NT2/D1 (cell line): ENCODE data around the gene LYZ.
A peak's percentile ranks its signal among the peaks of the same experiment; 100 is the strongest.

Experiments used
- DNase-seq: peaks from one replicate; pipeline ENCODE4 v3.0.0-alpha.2; 2011; ENCODE audit warnings: low read depth, low spot score
- H3K27me3 ChIP-seq: 2 replicates; pipeline ENCODE4 v1.6.0; 2011; ENCODE audit warnings: mild to moderate bottlenecking; ENCODE audit not compliant: insufficient read length, insufficient read depth
- H3K36me3 ChIP-seq: 2 replicates; pipeline ENCODE4 v1.6.1; 2011; ENCODE audit warnings: mild to moderate bottlenecking, low read length, mixed read lengths; ENCODE audit not compliant: insufficient read depth, insufficient read length
- H3K4me1 ChIP-seq: 2 replicates; pipeline ENCODE4 v1.5.1; 2011; ENCODE audit not compliant: insufficient read depth, insufficient read length
- H3K4me3 ChIP-seq: 2 replicates; pipeline ENCODE4 v1.5.1; 2011; ENCODE audit warnings: low read depth; ENCODE audit not compliant: insufficient read length
- H3K9ac ChIP-seq: 2 replicates; pipeline ENCODE4 v1.6.0; 2011; ENCODE audit warnings: low read depth; ENCODE audit not compliant: insufficient read length
- H3K9me3 ChIP-seq: 2 replicates; pipeline ENCODE4 v1.5.1; 2011; ENCODE audit warnings: mild to moderate bottlenecking, low read length; ENCODE audit not compliant: insufficient read depth
- SUZ12 ChIP-seq: IDR thresholded peaks from 2 replicates; pipeline ENCODE4 v1.6.1; 2011; ENCODE audit not compliant: insufficient read length, insufficient read depth; ENCODE audit errors: extremely low read depth
- YY1 ChIP-seq: IDR thresholded peaks from 2 replicates; pipeline ENCODE4 v1.6.1; 2011; ENCODE audit not compliant: insufficient read length, insufficient read depth
- ZNF274 ChIP-seq: IDR thresholded peaks from 2 replicates; pipeline ENCODE4 v1.6.1; 2011; ENCODE audit warnings: mild to moderate bottlenecking, low read depth, low read length

LYZ gene

GRCh38 chr12:69321351-69321750 lies 26.8 kb upstream of the LYZ start:
- no peak overlapping the region for H3K4me3 ChIP-seq
- no peak overlapping the region for H3K9ac ChIP-seq
- no peaks in the 10 kb centered on the region for H3K4me1 ChIP-seq
- H3K27me3 ChIP-seq = no peaks in the 10 kb centered on the region
- peaks cover 18% of the 10 kb centered on the region; the same call in 1 of the 2 replicates for H3K9me3 ChIP-seq
- TF ChIP-seq YY1 (no peak), SUZ12 (no peak)
- DNase-seq = no peak
- no peaks in the 10 kb centered on the region for H3K36me3 ChIP-seq

DNA sequence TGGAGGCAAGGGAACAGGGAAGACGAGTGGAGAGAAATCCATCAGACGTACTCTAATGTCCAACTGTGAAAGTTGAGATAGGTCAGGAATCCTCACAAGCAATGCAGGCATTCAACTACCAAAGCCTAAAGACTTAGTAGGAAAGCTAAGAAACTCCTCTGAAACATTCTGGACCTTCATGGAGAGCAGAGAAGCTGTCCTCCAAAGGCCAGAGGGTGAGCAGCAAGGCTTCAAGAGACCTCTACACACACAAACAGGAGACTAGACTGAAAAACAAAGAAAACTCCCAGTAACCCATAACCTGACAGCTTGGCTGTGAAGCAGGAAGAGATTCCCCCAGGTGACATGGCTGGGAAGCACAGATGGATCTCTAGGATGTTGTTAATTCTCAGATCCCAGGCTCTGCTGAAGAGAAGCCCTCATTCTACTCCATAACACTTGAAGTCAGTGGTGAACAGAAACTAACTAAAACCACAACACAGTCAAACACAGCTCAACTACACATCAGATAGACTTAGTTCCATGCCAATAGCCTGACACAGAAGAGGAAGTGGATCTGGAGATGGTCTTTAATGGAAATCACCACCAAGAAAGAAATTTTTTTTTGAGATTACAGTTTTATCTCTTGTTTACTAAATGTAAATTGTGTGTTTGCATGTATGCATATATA lies 23.2 kb upstream of the LYZ start:
- no peak for TF ChIP-seq SUZ12
- TF ChIP-seq ZNF274 = no peak
- no peak for TF ChIP-seq YY1

GRCh38 chr12:69328426-69328825 lies 19.8 kb upstream of the LYZ start:
- Histone ChIP-seq H3K27me3 (no peaks in the 10 kb centered on the region), H3K4me1 (peaks cover 4% of the 10 kb centered on the region), H3K9me3 (no peaks in the 10 kb centered on the region), H3K4me3 (no peak overlapping the region), H3K36me3 (no peaks in the 10 kb centered on the region), H3K9ac (no peak overlapping the region)
- no peak for DNase-seq
- no peak for TF ChIP-seq YY1
- TF ChIP-seq SUZ12 = no peak
- no peak for TF ChIP-seq ZNF274

More for the DNA sequence above, 23.2 kb upstream of the LYZ start:
- Histone ChIP-seq H3K9ac (no peak overlapping the region), H3K27me3 (no peaks in the 10 kb centered on the region), H3K9me3 (no peaks in the 10 kb centered on the region), H3K4me3 (no peak overlapping the region), H3K4me1 (no peaks in the 10 kb centered on the region), H3K36me3 (no peaks in the 10 kb centered on the region)
- no peak for DNase-seq

- Histone ChIP-seq H3K9ac (no peak overlapping the region), H3K4me3 (no peak overlapping the region), H3K9me3 (no peaks in the 10 kb centered on the region), H3K4me1 (peaks cover 4% of the 10 kb centered on the region), H3K27me3 (no peaks in the 10 kb centered on the region), H3K36me3 (no peaks in the 10 kb centered on the region)
- TF ChIP-seq YY1 = no peak
- TF ChIP-seq ZNF274 = no peak
- no peak for TF ChIP-seq SUZ12
- no peak for DNase-seq
These were observed 18.3 kb upstream of the LYZ start for GRCh38 chr12:69329669-69330428.

DNA sequence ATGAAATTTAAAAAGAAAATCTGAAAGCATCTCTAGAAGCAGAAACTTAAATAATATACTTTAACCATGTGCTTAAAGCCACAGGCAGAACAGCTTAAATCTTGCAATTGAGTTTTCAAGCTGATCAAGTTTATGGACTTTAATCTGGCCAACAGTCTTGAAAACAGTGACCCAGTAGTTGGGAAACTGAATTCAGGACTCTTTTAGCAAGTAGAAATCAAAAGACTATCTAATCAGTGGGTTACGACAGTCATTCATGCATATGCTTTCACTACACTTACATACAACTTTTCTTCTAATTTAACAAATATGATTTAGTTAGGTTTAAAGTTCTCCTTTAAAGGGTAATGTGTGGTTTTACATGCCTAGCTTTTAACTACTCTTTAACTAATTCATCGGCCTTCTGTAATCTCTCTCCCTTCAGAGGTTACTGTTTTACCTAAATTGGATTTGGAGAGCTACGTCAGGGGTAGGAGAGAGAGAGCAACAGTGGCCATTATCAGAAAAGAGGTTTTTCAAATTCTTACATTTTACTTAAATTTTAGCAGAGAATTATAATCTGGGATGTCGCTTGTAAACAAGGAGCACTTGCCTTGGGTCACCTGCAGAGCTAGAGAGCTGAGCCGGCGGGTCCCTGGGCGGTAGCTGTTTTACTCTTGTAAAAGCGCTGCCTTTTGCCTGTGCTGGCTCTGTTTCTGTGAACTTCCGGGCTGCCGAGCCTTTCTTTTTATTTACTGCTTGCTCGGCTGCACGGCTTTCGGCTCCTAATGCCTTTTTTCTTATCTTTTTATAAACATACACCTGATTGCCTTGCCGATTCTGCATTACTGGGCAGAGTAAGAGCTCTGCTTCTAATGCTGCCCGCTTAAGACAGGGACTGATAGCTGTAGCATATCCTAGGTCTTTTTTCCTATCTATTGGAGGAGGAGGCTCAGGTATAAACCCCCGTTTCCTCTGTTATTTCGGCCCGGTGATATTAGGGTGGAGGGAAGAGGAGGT lies 17.4 kb upstream of the LYZ start:
- no peak overlapping the region for H3K9ac ChIP-seq
- TF ChIP-seq ZNF274 = no peak
- no peak for TF ChIP-seq SUZ12
- TF ChIP-seq YY1 = no peak
- H3K27me3 ChIP-seq = no peaks in the 10 kb centered on the region
- peak; percentile 25 for DNase-seq
- peak overlapping the region; percentile 22 for H3K4me3 ChIP-seq
- peaks cover 4% of the 10 kb centered on the region for H3K4me1 ChIP-seq
- no peaks in the 10 kb centered on the region for H3K36me3 ChIP-seq
- no peaks in the 10 kb centered on the region for H3K9me3 ChIP-seq

DNA sequence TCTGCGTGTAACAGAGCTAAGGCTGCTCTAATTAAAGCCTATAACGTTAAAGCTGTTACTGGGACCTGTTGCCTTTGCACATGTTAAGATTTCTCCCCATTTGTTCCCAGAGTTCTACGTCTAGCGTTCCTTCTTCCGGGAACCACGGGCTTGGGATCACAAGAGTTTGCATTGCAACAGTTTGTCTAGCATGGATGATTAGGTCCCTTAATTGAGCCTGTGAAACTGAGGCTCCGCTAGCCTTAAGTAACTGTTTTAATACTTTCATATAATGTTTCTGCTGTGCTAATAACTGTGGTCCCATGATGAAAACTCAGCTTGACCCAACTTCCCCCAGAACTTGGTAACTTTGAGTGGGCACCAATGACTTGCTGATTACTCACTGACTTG lies 16.7 kb upstream of the LYZ start:
- no peak for TF ChIP-seq YY1
- TF ChIP-seq SUZ12 = no peak
- TF ChIP-seq ZNF274 = no peak
- H3K36me3 ChIP-seq = no peaks in the 10 kb centered on the region
- H3K27me3 ChIP-seq = no peaks in the 10 kb centered on the region
- DNase-seq = no peak
- no peak overlapping the region for H3K9ac ChIP-seq
- peak overlapping the region; percentile 22 for H3K4me3 ChIP-seq
- no peaks in the 10 kb centered on the region for H3K9me3 ChIP-seq
- H3K4me1 ChIP-seq = peaks cover 4% of the 10 kb centered on the region
